Activated CD4-positive, CD25-positive, alpha-beta regulatory T cell treated with anti-CD3 and anti-CD28 coated beads, Interleukin-2, amount 50 U/mL, for 16 hours (primary cell): ENCODE data around the gene NFS1.

Source experiments
- DNase-seq: peaks from one replicate; pipeline ENCODE4 v3.0.0-alpha.2; 2020; ENCODE audit warnings: low read depth, low spot score

NFS1 gene

GRCh38 chr20:35674921-35675320 is 24.2 kb downstream of the NFS1 start:
- DNase-seq = no peak

- DNase-seq = no peak
Measured at GRCh38 chr20:35673884-35674283, 25.3 kb downstream of the NFS1 start.

DNA sequence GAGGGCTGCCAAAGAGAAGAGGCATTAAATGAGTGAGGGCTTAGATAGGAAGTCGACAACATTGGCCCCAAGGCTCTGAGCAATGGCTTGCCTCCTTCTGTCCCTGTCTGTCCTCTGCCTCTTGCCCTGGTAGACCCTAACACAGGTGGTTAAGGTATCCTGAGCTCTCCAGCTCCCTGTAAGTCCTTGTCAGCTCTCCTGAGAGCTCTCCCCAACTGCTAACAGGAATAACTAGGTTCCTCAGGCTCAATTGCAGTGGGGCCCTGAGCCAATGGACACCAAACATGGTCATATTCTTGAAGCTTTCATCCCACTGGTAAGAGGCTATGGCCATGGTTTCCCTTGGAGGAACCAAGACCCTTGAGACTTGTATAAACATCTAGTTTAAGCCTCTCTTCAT is 29.5 kb downstream of the NFS1 start:
- DNase-seq = no peak

GRCh38 chr20:35669221-35669620 is 29.9 kb downstream of the NFS1 start:
- no peak for DNase-seq

- no peak for DNase-seq
Measured at GRCh38 chr20:35665949-35666288, 33.2 kb downstream of the NFS1 start.

GRCh38 chr20:35664466-35665206 is 34.5 kb downstream of the NFS1 start, which contains the start of the genes CPNE1 and RBM12:
Gene CPNE1, minus strand, starts transcription at chr20:35664900. Its CDS starts 31,977 bp downstream, at chr20:35632923.
Gene RBM12, minus strand, starts transcription at chr20:35664900. Its CDS starts 9,578 bp downstream, at chr20:35655322.
- peak; percentile 87 for DNase-seq

GRCh38 chr20:35663516-35664465 is 35.4 kb downstream of the NFS1 start:
- DNase-seq = peak; percentile 31

GRCh38 chr20:35662551-35662950 is 36.6 kb downstream of the NFS1 start:
- no peak for DNase-seq

GRCh38 chr20:35661908-35662307 is 37.2 kb downstream of the NFS1 start:
- DNase-seq = no peak

- no peak for DNase-seq
Measured at GRCh38 chr20:35661053-35661452, 38.1 kb downstream of the NFS1 start.

DNA sequence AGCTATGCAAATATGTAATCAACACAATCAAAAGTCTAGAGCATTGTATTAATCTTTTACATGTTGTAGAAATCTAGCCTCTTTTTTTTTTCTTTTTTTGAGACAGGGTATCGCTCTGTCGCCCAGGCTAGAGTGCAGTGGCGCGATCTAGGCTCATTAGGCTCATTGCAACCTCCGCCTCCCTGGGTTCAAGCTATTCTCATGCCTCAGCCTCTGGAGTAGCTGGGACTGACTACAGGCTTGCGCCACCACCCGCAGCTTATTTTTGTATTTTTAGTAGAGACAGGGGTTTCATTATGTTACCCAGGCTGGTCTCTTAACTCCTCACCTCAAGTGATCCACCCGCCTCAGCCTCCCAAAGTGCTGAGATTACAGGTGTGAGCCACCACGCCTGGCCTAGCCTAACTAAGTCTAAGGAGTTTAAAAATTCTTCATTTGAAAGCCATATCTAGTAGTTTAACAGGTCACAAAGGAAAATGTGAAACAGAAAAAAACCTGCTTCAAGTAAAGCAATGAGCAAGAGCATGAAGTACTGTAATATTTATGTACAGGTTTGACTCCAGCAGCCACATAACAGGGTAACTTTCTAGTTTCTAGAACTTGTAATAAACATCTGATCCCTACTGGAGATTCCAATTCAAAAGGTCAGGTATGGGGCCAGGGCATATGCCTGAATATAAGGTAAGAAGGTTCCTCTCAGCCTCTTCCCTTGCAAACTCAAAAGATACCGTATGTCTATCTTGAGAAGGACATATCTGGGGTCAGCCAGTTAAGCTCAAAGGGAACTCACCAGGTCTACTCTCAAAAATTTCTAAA is 38.8 kb downstream of the NFS1 start:
- DNase-seq = no peak

DNA sequence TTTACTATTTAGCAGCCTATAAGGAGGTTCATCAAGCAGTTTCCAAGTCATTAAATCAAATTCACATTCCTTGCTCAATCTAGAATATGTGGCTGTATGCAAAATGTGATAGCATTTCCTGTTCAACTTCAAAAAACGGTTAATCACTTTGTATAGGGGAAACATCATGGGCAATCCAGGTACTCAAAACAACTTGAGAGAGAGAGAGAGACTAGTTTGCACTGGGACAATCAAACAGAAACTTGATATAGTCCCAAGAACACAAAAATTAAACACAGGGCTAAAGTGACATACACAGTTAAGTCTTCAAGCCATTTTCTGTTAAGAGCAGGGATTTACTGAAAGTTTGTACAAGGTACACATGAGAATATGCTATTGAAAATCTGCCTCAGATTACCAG is 41.9 kb downstream of the NFS1 start:
- no peak for DNase-seq

- no peak for DNase-seq
Measured at GRCh38 chr20:35654415-35654814, 44.7 kb downstream of the NFS1 start.

GRCh38 chr20:35653893-35654292 is 45.3 kb downstream of the NFS1 start:
- no peak for DNase-seq

DNA sequence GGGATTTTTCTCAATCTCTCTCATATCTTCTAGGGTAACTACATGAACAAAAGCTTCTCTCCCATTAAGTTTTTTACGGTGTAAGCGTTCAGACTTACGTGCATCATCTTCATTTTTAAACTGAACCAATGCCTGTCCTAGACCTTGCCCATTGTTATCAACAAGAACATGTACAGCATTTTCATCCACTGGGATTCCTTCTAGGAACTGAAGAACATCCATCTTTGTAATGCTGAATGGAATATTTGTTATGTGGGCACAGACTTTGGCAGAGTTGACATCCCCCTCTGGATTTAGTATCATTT is 45.8 kb downstream of the NFS1 start:
- DNase-seq = no peak

DNA sequence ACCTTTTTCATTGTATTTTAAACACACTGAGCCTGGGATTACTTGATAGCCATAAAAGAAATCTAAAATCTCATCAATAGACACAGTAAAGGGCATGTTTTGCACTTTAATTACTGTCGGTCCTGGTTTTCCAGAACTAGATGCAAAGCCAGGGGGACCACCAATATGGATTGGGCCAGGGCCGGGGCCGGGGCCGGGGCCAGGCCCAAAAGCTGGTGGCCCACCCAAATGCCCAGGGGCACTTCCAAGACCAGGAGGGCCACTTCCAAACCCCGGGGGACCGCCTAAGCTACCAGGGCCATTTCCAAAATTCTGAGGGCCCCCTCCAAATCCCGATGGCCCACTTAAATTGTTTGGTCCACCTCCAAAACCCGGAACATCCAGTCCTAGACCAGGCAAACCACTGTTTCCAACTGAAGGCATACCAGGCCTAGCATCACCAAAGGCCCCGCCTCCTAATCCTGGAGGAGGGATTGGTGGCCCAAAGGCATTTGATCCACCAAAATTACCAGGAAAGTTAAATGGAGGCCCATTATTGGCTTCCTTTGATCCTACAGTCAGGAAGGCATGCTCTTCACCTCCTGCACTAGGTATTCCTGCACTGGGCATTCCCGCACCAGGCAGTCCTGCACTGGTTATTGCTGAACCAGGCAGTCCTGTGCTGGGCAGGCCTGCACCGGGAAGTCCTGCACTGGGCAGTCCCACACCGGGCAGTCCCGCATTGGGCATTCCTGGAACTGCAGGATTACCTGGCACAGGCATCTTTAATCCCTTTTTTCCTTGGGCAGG is 46.3 kb downstream of the NFS1 start:
- DNase-seq = no peak

- no peak for DNase-seq
Measured at GRCh38 chr20:35651958-35652357, 47.2 kb downstream of the NFS1 start.

DNA sequence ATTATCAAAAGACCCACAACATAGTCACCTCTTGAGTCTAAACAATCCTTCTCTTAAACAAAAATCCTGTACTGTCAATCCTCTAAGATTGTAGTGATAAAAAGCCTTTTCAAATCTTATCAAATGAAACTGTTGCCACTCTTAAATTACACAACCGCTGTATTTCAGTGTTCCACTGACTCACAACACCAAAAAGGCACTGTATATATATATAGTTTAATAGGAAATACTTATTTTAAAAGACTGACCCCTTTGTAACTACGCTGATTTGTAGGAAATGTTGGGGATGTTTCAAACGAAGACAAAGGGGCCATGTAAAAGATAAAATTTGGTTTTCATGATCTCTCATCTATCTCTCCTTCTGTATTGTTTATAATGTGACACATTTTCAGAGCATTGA is 48.5 kb downstream of the NFS1 start:
- DNase-seq = no peak

DNA sequence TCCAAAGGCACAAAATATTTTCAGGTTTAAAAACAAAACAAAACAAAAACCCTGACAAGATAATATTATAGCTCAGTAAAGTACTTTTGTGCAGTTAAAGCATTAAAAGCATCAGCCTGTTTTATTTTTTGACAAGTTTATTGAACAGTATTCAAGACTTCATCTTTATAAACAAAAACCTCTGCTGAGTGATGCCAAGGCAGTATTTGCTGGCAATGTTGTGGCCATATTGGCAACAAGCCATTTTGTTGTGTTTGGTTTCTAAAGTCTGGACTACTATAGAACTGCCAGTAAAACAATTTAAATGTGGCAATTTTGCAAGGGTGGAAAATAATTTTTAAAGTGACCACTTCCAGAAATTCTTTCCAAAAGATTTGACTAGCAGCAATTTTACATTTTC is 50.3 kb downstream of the NFS1 start:
- DNase-seq = no peak

DNA sequence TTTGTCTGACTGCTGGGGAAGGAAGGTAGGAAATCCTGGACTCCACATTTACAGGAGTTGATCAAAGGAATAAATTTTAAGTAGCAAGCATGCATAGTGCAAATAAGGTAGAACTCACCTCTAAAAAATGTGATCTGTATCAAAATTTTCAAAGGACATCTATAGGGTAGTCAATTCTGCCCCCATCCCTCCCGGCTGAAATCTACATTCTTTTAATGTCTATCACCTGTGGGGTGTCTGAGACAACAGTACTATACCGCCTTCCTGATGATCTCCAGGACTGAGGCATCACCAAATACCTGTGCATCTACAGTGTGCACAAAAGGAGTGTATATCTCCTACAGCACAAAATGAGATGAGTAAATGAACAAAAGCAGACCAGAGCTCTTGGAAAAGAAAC is 54.3 kb downstream of the NFS1 start:
- no peak for DNase-seq

- DNase-seq = no peak
Measured at GRCh38 chr20:35643045-35643444, 56.1 kb downstream of the NFS1 start.
